H9 (cell line): ENCODE measurements around the gene POR. TPM values are rescaled to one million over a fixed set of nuclear protein-coding genes. Genes with fewer than 3 reads are reported as not detected.

Source experiments
- DNase-seq: peaks from one replicate; pipeline ENCODE4 v3.0.0-alpha.2; 2017
- H2AFZ ChIP-seq: one replicate; pipeline ENCODE4 v1.6.1; 2013; ENCODE audit warnings: mild to moderate bottlenecking, low read length, control low read depth, moderate library complexity
- H2AK5ac ChIP-seq: 2 replicates; pipeline ENCODE4 v1.6.1; 2013; ENCODE audit warnings: low read length, control low read depth, mixed read lengths; ENCODE audit not compliant: insufficient read length
- H2BK120ac ChIP-seq: one replicate; pipeline ENCODE4 v1.6.1; 2013; ENCODE audit warnings: low read depth, mild to moderate bottlenecking, low read length, control low read depth, inconsistent platforms; ENCODE audit not compliant: poor library complexity, severe bottlenecking
- H2BK12ac ChIP-seq: 2 replicates; pipeline ENCODE4 v1.6.1; 2013; ENCODE audit warnings: low read length, control low read depth, mixed read lengths, low read depth; ENCODE audit not compliant: insufficient read length
- H2BK15ac ChIP-seq: 2 replicates; pipeline ENCODE4 v1.6.1; 2013; ENCODE audit warnings: low read depth, low read length, control low read depth
- H2BK20ac ChIP-seq: one replicate; pipeline ENCODE4 v1.6.1; 2013; ENCODE audit warnings: low read depth, mild to moderate bottlenecking, low read length, control low read depth, inconsistent platforms; ENCODE audit not compliant: poor library complexity, severe bottlenecking
- H2BK5ac ChIP-seq: 2 replicates; pipeline ENCODE4 v1.6.1; 2013; ENCODE audit warnings: low read length, control low read depth, mixed read lengths; ENCODE audit not compliant: insufficient read length
- H3K14ac ChIP-seq: 2 replicates; pipeline ENCODE4 v1.6.1; 2013; ENCODE audit warnings: low read length, control low read depth; ENCODE audit not compliant: insufficient read depth
- H3K18ac ChIP-seq: 2 replicates; pipeline ENCODE4 v1.6.1; 2013; ENCODE audit warnings: low read depth, mild to moderate bottlenecking, mixed read lengths, low read length, control low read depth; ENCODE audit not compliant: insufficient read length
- H3K23ac ChIP-seq: 2 replicates; pipeline ENCODE4 v1.6.1; 2013; ENCODE audit warnings: low read length, control low read depth, mixed read lengths, low read depth; ENCODE audit not compliant: insufficient read length
- H3K23me2 ChIP-seq: 2 replicates; pipeline ENCODE4 v1.6.1; 2013; ENCODE audit warnings: low read depth, mild to moderate bottlenecking, mixed read lengths, low read length, control low read depth; ENCODE audit not compliant: insufficient read length, poor library complexity, severe bottlenecking
- H3K27ac ChIP-seq: 2 replicates; pipeline ENCODE4 v1.5.1; 2013; ENCODE audit warnings: low read length, control low read depth, mixed read lengths, low read depth; ENCODE audit not compliant: insufficient read length
- H3K27me3 ChIP-seq: 2 replicates; pipeline ENCODE4 v1.6.1; 2013; ENCODE audit warnings: low read length, control low read depth, inconsistent platforms; ENCODE audit not compliant: insufficient read depth
- H3K4ac ChIP-seq: 2 replicates; pipeline ENCODE4 v1.6.1; 2013; ENCODE audit warnings: low read depth, mild to moderate bottlenecking, control low read depth, inconsistent platforms, low read length, moderate library complexity
- H3K4me1 ChIP-seq: 2 replicates; pipeline ENCODE4 v1.6.1; 2013; ENCODE audit warnings: low read length, control low read depth, inconsistent platforms; ENCODE audit not compliant: insufficient read depth
- H3K4me2 ChIP-seq: 2 replicates; pipeline ENCODE4 v1.6.1; 2013; ENCODE audit warnings: low read length, control low read depth, mixed read lengths; ENCODE audit not compliant: insufficient read length, insufficient read depth
- H3K56ac ChIP-seq: 2 replicates; pipeline ENCODE4 v1.6.1; 2013; ENCODE audit warnings: low read depth, mild to moderate bottlenecking, mixed read lengths, low read length, control low read depth; ENCODE audit not compliant: insufficient read length
- H3K79me1 ChIP-seq: 2 replicates; pipeline ENCODE4 v1.6.1; 2013; ENCODE audit warnings: low read depth, mild to moderate bottlenecking, moderate library complexity, low read length, control low read depth, inconsistent platforms; ENCODE audit not compliant: insufficient read depth, poor library complexity, severe bottlenecking
- H3K79me2 ChIP-seq: 2 replicates; pipeline ENCODE4 v1.6.1; 2013; ENCODE audit warnings: low read length, control low read depth, inconsistent platforms; ENCODE audit not compliant: insufficient read depth
- H3K9ac ChIP-seq: 2 replicates; pipeline ENCODE4 v1.6.1; 2013; ENCODE audit warnings: low read length, control low read depth, mixed read lengths; ENCODE audit not compliant: insufficient read length; ENCODE audit errors: extremely low read depth
- H3K9me3 ChIP-seq: one replicate; pipeline ENCODE4 v1.6.1; 2013; ENCODE audit warnings: low read depth, low read length, inconsistent platforms; ENCODE audit not compliant: control insufficient read depth
- H3T11ph ChIP-seq: one replicate; pipeline ENCODE4 v1.6.1; 2013; ENCODE audit warnings: mild to moderate bottlenecking, low read length, control low read depth, inconsistent platforms
- H4K20me1 ChIP-seq: one replicate; pipeline ENCODE4 v1.6.1; 2013; ENCODE audit not compliant: control insufficient read depth, insufficient read length, insufficient read depth
- H4K5ac ChIP-seq: 2 replicates; pipeline ENCODE4 v1.6.1; 2013; ENCODE audit warnings: low read depth, mild to moderate bottlenecking, mixed read lengths, low read length, control low read depth; ENCODE audit not compliant: insufficient read length
- H4K8ac ChIP-seq: replicated peaks from 2 replicates; pipeline ENCODE4 v1.6.1; 2013; ENCODE audit warnings: low read length, control low read depth, mixed read lengths, low read depth; ENCODE audit not compliant: insufficient read length
- H4K91ac ChIP-seq: 2 replicates; pipeline ENCODE4 v1.6.1; 2013; ENCODE audit warnings: low read depth, mild to moderate bottlenecking, moderate library complexity, mixed read lengths, low read length, control low read depth; ENCODE audit not compliant: insufficient read length
- H3K27ac Mint-ChIP-seq, 3 experiments: 2 replicates in 2 of 3; 3 replicates in 1 of 3; pipeline ENCODE4 v1.8.0; 2020 to 2021; ENCODE audit warnings: mixed read lengths in 3 of 3, mild to moderate bottlenecking in 1 of 3, moderate library complexity in 1 of 3
- H3K27me3 Mint-ChIP-seq: 2 replicates; pipeline ENCODE4 v1.8.0; 2021; ENCODE audit warnings: low read depth, mild to moderate bottlenecking, moderate library complexity, mixed read lengths
- H3K36me3 Mint-ChIP-seq, 3 experiments: 2 replicates in 2 of 3; 3 replicates in 1 of 3; pipeline ENCODE4 v1.8.0; 2020 to 2021; ENCODE audit warnings: low read depth in 3 of 3, mixed read lengths in 3 of 3; ENCODE audit not compliant: insufficient read depth in 1 of 3
- H3K4me1 Mint-ChIP-seq, 2 experiments: 2 replicates each; pipeline ENCODE4 v1.8.0; 2020; ENCODE audit warnings: mixed read lengths in 2 of 2
- H3K4me3 Mint-ChIP-seq, 2 experiments: 2 replicates in 1 of 2; 3 replicates in 1 of 2; pipeline ENCODE4 v1.8.0; 2020 to 2021; ENCODE audit warnings: mild to moderate bottlenecking in 2 of 2, mixed read lengths in 2 of 2, moderate library complexity in 1 of 2
- H3K9me3 Mint-ChIP-seq, 2 experiments: 2 replicates in 1 of 2; 3 replicates in 1 of 2; pipeline ENCODE4 v1.8.0; 2020; ENCODE audit warnings: mild to moderate bottlenecking in 2 of 2, mixed read lengths in 2 of 2, moderate library complexity in 1 of 2
- WGBS: extraction: QIAGEN DNeasy Blood & Tissue Kit; methylation state at CpG from one replicate; pipeline ENCODE4 v1.1.7; 2013; ENCODE audit warnings: missing lambda C conversion rate, low lambda C conversion rate, mixed read lengths; ENCODE audit not compliant: insufficient read length; ENCODE audit errors: extremely low coverage; 5-methylcytosine and 5-hydroxymethylcytosine counted together
- total RNA-seq: library from RNA; stranded (reverse); gene quantifications from 2 replicates; pipeline ENCODE4 v1.2.1, GENCODE V29; 2021
- TF ChIP-seq, protein P1 (sequence below): fragments of 200-600 bp; sonication (generic); conservative IDR thresholded peaks from 3 replicates; pipeline ENCODE4 v1.8.0; 2021; ENCODE audit warnings: antibody characterized with exemption, mild to moderate bottlenecking

The POR gene
- total RNA-seq, 1 experiment from 2014 or later: 128 TPM

- peak overlapping the region; percentile 93 for H3K9ac ChIP-seq
- H3K4me1 ChIP-seq: peaks cover 2% of the 10 kb centered on the region; the same call in 1 of the 2 replicates
- H3K4me2 ChIP-seq: peak overlapping the region; percentile 100
- no peaks in the 10 kb centered on the region for H3K79me1 ChIP-seq
- Mint-ChIP-seq H3K36me3 (peaks cover 36 to 48% (median 46%) of the 10 kb centered on the region in 3 experiments), H3K4me3 (peak overlapping the region; percentile 87 to 94), H3K27me3 (peaks cover 12% of the 10 kb centered on the region), H3K27ac (peak overlapping the region; percentile 75 to 94 (median 86); a peak in 5 of 7 replicates), H3K9me3 (no peaks in the 10 kb centered on the region; a peak in 1 of 5 replicates), H3K4me1 (peaks cover 36 to 38% of the 10 kb centered on the region in 2 experiments)
- no peak for DNase-seq
- no CpG with 5 or more reads among the region's 8 CpGs for WGBS
- H3K27me3 ChIP-seq: no peaks in the 10 kb centered on the region
- H2AFZ ChIP-seq: no peak overlapping the region
- no peak overlapping the region for H4K8ac ChIP-seq
- no peaks in the 10 kb centered on the region for H3K9me3 ChIP-seq
- TF ChIP-seq, protein P1, sequence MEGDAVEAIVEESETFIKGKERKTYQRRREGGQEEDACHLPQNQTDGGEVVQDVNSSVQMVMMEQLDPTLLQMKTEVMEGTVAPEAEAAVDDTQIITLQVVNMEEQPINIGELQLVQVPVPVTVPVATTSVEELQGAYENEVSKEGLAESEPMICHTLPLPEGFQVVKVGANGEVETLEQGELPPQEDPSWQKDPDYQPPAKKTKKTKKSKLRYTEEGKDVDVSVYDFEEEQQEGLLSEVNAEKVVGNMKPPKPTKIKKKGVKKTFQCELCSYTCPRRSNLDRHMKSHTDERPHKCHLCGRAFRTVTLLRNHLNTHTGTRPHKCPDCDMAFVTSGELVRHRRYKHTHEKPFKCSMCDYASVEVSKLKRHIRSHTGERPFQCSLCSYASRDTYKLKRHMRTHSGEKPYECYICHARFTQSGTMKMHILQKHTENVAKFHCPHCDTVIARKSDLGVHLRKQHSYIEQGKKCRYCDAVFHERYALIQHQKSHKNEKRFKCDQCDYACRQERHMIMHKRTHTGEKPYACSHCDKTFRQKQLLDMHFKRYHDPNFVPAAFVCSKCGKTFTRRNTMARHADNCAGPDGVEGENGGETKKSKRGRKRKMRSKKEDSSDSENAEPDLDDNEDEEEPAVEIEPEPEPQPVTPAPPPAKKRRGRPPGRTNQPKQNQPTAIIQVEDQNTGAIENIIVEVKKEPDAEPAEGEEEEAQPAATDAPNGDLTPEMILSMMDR: no peak
- no peak overlapping the region for H4K5ac ChIP-seq
- no peak overlapping the region for H4K91ac ChIP-seq
- no peak overlapping the region for H3T11ph ChIP-seq
- H2BK120ac ChIP-seq: no peak overlapping the region
- no peaks in the 10 kb centered on the region for H4K20me1 ChIP-seq
- H3K23me2 ChIP-seq: peaks cover 7% of the 10 kb centered on the region
- H2AK5ac ChIP-seq: no peak overlapping the region
- no peak overlapping the region for H3K18ac ChIP-seq
- H2BK20ac ChIP-seq: no peak overlapping the region
- no peak overlapping the region for H2BK5ac ChIP-seq
- H3K14ac ChIP-seq: no peak overlapping the region
- no peak overlapping the region for H3K4ac ChIP-seq
- peaks cover 6% of the 10 kb centered on the region; the same call in 1 of the 2 replicates for H3K79me2 ChIP-seq
- no peak overlapping the region for H3K56ac ChIP-seq
- H2BK12ac ChIP-seq: no peak overlapping the region
- H3K23ac ChIP-seq: no peak overlapping the region
- H2BK15ac ChIP-seq: no peak overlapping the region
- no peak overlapping the region for H3K27ac ChIP-seq
These were observed 35.2 kb upstream of the POR start for GRCh38 chr7:75879771-75880184.
